GM19438 (cell line): ENCODE measurements around the gene EED.

Experiments
- ATAC-seq: cut with Tn5 transposase; IDR thresholded peaks from one replicate; pipeline ENCODE4 v1.9.1; 2021; ENCODE audit warnings: low read depth; ENCODE audit not compliant: unreplicated experiment

Gene EED

DNA sequence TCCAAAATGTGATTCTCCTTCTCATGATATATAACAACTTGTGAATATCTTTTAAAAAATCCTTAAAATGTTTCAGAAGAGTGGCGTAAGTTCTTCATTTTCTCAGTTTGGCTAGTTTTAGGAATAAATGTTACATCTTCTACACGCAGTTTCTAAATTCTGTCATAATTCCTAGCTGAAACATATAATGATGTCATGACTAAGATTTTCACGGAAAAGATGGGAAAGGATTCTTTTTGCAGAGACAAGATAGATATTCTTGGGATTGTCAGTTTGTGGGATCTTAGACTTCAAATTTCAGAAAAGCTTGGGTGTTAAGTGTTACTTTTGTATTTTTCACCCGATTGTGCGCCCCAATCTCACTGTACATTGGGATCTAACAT lies 1.7 kb downstream of the EED start:
- no peak for ATAC-seq

- ATAC-seq, result no peak
Observed at GRCh38 chr11:86247608-86248007, 3.1 kb downstream of the EED start.

DNA sequence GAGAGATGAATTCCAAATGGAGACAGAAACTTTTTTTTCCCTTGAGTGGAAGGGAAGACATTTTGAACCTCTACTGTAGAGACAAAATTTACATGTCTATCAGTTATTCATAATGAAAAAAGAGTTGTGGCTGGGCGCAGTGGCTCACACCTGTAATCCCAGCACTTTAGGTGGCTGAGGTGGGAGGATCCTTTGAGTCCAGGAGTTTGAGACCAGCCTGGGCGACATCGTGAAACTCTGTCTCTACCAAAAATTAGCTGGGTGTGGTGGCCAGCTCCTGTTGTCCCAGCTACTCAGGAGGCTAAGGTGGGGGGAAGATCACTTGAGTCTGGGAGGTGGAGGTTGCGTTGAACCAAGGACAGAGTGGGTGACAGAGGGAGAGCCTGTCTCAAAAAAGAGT lies 4.1 kb downstream of the EED start:
- ATAC-seq, result no peak

GRCh38 chr11:86249307-86250098 lies 5.0 kb downstream of the EED start:
- ATAC-seq, result no peak

DNA sequence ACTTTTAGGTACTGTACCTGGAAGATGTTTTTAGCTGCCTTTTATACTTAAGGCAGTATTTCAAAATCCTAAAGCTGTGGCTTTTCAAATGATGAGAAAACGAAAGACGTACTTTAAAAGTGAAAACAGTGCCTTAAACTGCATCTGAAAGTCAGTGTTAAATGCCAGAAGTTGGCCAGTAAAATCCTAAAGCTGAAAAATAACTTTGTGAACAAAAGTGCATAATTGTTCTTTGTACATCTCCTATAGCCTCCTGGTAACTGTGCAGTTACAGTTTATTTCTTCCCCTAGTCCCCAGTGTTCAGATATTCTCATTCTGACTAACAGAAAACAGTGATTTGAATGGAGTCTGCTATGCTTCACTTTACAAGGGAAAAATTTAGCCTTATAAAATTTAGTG lies 6.8 kb downstream of the EED start:
- ATAC-seq, result no peak

DNA sequence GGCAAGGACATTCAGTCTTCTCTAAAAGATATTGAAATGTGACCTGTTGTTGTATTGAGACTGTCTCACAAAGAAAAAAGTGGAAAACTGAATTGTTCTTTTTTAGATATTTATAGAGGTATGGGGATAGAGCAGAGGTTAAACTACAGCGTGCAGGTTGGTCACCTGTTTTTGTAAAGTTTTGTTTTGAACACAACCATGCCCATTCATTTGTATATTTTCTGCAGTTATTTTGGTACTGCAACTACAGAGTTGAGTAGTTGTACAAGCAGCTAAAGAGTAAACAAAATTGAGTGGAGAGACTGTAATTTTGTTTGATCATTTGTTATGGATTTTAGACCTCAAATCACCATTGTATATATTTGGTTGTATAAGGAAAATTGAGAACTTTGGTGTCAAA lies 11.3 kb downstream of the EED start:
- ATAC-seq, result peak; percentile 77

DNA sequence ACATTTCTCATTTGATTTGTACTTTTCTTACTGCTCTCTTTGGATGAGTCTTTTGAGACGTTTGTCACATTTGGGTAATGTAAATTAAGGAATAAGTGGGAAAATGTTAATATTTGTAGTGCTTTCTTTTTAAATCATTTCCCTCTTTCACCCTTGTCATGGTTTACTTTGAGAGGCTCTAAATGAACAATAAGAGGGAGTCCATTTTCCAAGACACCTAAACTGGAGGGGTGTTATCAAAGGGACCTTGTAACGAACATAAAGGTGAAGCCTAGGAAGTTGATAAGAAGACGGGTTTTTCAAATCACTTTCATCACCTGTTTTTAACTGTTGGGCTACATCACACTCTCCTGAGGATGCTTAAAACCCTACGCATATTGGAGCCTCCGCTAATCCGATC lies 12.1 kb downstream of the EED start:
- no peak for ATAC-seq

- no peak for ATAC-seq
Observed at GRCh38 chr11:86257446-86257845, 12.9 kb downstream of the EED start.

- ATAC-seq, result no peak
Observed at GRCh38 chr11:86259730-86260129, 15.2 kb downstream of the EED start.

DNA sequence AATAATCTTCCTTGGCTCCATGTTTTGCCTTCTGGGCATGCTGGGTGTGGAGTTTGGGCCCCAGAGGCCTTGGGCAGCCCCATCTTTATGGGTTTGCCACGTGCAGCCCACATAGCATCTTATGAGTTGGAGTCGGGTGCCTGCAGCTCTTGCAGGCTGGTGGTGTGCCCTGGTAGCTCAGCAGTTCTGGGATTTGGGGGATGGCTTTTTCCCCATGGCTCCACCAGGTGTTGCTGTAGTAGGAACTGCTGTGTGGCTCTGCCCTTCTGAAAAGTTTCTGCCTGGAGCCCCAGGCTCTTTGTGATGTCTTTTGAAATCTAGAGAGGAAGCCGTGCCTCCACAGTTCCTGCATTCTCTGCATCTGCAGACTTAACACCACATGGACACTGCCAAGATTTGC lies 16.8 kb downstream of the EED start:
- ATAC-seq, result no peak

GRCh38 chr11:86262387-86262786 lies 17.8 kb downstream of the EED start:
- no peak for ATAC-seq

GRCh38 chr11:86264649-86265048 lies 20.1 kb downstream of the EED start:
- ATAC-seq, result no peak

GRCh38 chr11:86265194-86265593 lies 20.6 kb downstream of the EED start:
- no peak for ATAC-seq

GRCh38 chr11:86269645-86270044 lies 25.1 kb downstream of the EED start:
- ATAC-seq, result no peak

DNA sequence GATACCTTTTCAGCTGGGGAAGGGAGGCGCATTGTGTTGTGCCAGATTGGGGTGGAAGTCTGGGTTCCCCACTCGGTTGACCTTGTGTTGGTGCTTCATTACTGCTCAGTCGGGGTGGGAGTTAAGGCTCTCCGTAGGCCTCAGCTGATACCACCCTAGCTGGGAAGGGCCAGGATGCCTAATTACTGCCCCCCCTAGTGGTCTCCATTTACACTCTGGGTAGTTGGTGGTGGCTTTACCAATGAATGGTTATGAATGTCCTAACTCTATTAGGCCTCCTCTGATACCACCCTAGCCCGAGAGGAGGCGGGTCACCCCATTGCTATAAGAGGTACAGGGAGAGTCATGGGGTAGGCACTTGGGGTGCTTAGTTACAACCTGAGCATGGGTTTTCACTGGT lies 29.9 kb downstream of the EED start:
- no peak for ATAC-seq

- no peak for ATAC-seq
Observed at GRCh38 chr11:86274999-86275398, 30.4 kb downstream of the EED start.

- no peak for ATAC-seq
Observed at GRCh38 chr11:86275493-86276370, 31.2 kb downstream of the EED start.

- no peak for ATAC-seq
Observed at GRCh38 chr11:86277741-86278140, 33.2 kb downstream of the EED start.

DNA sequence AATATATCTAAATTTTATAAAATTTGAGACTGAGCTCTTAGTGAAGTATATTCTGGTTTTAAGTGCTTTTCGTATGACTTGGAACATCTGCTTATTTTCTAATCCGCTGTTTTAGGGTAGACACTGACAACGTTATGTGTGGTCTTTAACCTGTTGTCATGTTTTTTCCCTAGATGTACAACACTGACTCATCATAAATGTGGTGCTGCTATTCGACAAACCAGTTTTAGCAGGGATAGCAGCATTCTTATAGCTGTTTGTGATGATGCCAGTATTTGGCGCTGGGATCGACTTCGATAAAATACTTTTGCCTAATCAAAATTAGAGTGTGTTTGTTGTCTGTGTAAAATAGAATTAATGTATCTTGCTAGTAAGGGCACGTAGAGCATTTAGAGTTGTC lies 33.7 kb downstream of the EED start:
- ATAC-seq, result no peak

DNA sequence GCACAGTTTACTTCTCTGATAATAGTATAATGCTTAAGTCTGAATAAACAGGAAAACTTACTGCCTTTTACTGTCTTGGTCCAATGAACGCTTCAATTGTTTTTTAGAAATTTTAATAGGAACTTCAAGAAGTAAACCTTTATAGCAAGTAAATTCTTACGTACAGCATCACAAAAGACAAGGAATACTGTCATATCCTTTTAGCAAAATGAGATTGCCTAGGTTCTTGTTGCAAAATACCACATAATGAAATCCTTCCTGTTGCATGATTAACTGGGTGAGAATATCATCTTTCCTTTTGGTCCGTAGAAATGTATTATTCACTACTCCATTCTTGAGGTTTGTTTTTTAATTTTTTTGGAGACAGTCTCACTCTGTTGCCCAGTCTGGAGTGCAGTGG lies 35.2 kb downstream of the EED start:
- ATAC-seq, result no peak

DNA sequence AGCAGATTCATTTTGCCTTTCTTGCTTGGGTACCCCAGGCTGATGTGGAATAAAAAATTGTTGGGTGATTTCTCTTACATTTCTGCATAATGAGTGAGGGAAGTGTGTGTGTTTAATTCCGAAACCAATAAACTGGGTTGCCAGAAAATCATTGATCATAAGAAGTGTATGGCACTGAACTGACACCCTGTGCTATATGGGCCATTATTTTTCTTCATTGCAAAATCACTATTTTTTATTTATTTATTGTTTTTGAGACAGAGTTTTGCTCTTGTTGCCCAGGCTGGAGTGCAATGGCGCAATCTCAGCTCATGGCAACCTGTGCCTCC lies 42.9 kb downstream of the EED start:
- no peak for ATAC-seq
